ENCODE measurements around the gene AKAP6.

DNA sequence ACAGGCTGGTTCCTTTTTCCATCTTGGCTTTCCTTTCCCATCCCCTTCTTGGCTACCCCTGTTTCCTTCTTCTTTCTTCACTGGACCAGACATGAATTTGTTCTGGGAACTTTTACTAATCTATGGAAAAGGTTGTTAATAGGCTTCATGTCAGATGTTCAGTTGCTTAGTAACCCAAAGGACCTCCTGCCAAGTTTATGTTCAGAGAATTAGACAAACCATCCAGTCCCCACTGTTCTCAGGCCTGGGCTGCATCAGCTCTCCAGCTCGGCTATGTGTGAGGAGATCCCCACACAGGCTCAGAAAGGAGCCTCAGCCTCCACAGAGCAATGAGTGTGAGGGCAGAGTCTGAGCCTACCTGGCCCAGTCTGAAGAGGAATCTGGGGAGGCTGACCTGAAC lies 78.0 kb downstream of the AKAP6 start:
- no peak for TF ChIP-seq FOS (IDR thresholded peaks at IDR 0.05; ENCODE audit: borderline replicate concordance, extremely low read depth, insufficient read length)
- TF ChIP-seq POLR2A (IDR thresholded peaks at IDR 0.05; ENCODE audit: low read depth, low read length): no peak
- TF ChIP-seq POLR2AphosphoS5 (IDR thresholded peaks at IDR 0.05; ENCODE audit: low read length): no peak
- TF ChIP-seq CHD4 (IDR thresholded peaks at IDR 0.05): no peak
- no peak for TF ChIP-seq HCFC1 (IDR thresholded peaks at IDR 0.05; ENCODE audit: low read length)
- TF ChIP-seq, protein P1, sequence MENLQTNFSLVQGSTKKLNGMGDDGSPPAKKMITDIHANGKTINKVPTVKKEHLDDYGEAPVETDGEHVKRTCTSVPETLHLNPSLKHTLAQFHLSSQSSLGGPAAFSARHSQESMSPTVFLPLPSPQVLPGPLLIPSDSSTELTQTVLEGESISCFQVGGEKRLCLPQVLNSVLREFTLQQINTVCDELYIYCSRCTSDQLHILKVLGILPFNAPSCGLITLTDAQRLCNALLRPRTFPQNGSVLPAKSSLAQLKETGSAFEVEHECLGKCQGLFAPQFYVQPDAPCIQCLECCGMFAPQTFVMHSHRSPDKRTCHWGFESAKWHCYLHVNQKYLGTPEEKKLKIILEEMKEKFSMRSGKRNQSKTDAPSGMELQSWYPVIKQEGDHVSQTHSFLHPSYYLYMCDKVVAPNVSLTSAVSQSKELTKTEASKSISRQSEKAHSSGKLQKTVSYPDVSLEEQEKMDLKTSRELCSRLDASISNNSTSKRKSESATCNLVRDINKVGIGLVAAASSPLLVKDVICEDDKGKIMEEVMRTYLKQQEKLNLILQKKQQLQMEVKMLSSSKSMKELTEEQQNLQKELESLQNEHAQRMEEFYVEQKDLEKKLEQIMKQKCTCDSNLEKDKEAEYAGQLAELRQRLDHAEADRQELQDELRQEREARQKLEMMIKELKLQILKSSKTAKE (IDR thresholded peaks at IDR 0.05; ENCODE audit: low read depth, poor library complexity, severe bottlenecking): no peak
- TF ChIP-seq FOXM1 (IDR thresholded peaks at IDR 0.05; ENCODE audit: low read depth, low read length): no peak
- TF ChIP-seq RCOR1 (conservative IDR thresholded peaks at IDR 0.05; ENCODE audit: low read depth, low read length): no peak
- TF ChIP-seq, protein P2, sequence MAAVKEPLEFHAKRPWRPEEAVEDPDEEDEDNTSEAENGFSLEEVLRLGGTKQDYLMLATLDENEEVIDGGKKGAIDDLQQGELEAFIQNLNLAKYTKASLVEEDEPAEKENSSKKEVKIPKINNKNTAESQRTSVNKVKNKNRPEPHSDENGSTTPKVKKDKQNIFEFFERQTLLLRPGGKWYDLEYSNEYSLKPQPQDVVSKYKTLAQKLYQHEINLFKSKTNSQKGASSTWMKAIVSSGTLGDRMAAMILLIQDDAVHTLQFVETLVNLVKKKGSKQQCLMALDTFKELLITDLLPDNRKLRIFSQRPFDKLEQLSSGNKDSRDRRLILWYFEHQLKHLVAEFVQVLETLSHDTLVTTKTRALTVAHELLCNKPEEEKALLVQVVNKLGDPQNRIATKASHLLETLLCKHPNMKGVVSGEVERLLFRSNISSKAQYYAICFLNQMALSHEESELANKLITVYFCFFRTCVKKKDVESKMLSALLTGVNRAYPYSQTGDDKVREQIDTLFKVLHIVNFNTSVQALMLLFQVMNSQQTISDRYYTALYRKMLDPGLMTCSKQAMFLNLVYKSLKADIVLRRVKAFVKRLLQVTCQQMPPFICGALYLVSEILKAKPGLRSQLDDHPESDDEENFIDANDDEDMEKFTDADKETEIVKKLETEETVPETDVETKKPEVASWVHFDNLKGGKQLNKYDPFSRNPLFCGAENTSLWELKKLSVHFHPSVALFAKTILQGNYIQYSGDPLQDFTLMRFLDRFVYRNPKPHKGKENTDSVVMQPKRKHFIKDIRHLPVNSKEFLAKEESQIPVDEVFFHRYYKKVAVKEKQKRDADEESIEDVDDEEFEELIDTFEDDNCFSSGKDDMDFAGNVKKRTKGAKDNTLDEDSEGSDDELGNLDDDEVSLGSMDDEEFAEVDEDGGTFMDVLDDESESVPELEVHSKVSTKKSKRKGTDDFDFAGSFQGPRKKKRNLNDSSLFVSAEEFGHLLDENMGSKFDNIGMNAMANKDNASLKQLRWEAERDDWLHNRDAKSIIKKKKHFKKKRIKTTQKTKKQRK (IDR thresholded peaks at IDR 0.05; ENCODE audit: low read depth, low read length): no peak
- TF ChIP-seq, protein P3, sequence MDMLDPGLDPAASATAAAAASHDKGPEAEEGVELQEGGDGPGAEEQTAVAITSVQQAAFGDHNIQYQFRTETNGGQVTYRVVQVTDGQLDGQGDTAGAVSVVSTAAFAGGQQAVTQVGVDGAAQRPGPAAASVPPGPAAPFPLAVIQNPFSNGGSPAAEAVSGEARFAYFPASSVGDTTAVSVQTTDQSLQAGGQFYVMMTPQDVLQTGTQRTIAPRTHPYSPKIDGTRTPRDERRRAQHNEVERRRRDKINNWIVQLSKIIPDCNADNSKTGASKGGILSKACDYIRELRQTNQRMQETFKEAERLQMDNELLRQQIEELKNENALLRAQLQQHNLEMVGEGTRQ (IDR thresholded peaks at IDR 0.05; ENCODE audit: borderline replicate concordance, low read depth, low read length): no peak
- no peak for TF ChIP-seq SPI1 (IDR thresholded peaks at IDR 0.05; ENCODE audit: borderline replicate concordance, insufficient read depth, low read depth, low read length)
- TF ChIP-seq, protein P4, sequence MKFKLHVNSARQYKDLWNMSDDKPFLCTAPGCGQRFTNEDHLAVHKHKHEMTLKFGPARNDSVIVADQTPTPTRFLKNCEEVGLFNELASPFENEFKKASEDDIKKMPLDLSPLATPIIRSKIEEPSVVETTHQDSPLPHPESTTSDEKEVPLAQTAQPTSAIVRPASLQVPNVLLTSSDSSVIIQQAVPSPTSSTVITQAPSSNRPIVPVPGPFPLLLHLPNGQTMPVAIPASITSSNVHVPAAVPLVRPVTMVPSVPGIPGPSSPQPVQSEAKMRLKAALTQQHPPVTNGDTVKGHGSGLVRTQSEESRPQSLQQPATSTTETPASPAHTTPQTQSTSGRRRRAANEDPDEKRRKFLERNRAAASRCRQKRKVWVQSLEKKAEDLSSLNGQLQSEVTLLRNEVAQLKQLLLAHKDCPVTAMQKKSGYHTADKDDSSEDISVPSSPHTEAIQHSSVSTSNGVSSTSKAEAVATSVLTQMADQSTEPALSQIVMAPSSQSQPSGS (IDR thresholded peaks at IDR 0.05; ENCODE audit: low read length): no peak
- TF ChIP-seq, protein P5, sequence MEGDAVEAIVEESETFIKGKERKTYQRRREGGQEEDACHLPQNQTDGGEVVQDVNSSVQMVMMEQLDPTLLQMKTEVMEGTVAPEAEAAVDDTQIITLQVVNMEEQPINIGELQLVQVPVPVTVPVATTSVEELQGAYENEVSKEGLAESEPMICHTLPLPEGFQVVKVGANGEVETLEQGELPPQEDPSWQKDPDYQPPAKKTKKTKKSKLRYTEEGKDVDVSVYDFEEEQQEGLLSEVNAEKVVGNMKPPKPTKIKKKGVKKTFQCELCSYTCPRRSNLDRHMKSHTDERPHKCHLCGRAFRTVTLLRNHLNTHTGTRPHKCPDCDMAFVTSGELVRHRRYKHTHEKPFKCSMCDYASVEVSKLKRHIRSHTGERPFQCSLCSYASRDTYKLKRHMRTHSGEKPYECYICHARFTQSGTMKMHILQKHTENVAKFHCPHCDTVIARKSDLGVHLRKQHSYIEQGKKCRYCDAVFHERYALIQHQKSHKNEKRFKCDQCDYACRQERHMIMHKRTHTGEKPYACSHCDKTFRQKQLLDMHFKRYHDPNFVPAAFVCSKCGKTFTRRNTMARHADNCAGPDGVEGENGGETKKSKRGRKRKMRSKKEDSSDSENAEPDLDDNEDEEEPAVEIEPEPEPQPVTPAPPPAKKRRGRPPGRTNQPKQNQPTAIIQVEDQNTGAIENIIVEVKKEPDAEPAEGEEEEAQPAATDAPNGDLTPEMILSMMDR (IDR thresholded peaks at IDR 0.05 in 2 of 3, conservative IDR thresholded peaks at IDR 0.05 in 1 of 3; ENCODE audit: control insufficient read depth in 2 of 3, extremely low read depth in 1 of 3, insufficient read depth in 1 of 3, low read depth in 3 of 3, low read length in 3 of 3): no peak
- TF ChIP-seq, protein P6, sequence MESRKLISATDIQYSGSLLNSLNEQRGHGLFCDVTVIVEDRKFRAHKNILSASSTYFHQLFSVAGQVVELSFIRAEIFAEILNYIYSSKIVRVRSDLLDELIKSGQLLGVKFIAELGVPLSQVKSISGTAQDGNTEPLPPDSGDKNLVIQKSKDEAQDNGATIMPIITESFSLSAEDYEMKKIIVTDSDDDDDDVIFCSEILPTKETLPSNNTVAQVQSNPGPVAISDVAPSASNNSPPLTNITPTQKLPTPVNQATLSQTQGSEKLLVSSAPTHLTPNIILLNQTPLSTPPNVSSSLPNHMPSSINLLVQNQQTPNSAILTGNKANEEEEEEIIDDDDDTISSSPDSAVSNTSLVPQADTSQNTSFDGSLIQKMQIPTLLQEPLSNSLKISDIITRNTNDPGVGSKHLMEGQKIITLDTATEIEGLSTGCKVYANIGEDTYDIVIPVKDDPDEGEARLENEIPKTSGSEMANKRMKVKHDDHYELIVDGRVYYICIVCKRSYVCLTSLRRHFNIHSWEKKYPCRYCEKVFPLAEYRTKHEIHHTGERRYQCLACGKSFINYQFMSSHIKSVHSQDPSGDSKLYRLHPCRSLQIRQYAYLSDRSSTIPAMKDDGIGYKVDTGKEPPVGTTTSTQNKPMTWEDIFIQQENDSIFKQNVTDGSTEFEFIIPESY (IDR thresholded peaks at IDR 0.05): no peak
